Brain microvascular endothelial cell (primary cell): ENCODE measurements around the gene DOCK1.
A peak's percentile ranks its signal among the peaks of the same experiment; 100 is the strongest.

Experiments
- DNase-seq: peaks from one replicate; pipeline ENCODE4 v3.0.0-alpha.2; 2020
- H3K27ac ChIP-seq: fragments of 250-450 bp; sonication (Bioruptor Pico); 2 replicates; pipeline ENCODE4 v1.5.1; 2020; ENCODE audit warnings: mild to moderate bottlenecking, moderate library complexity
- H3K27me3 ChIP-seq: fragments of 250-450 bp; sonication (Bioruptor Pico); replicated peaks from 2 replicates; pipeline ENCODE4 v1.5.1; 2020; ENCODE audit warnings: mild to moderate bottlenecking
- H3K36me3 ChIP-seq: fragments of 250-450 bp; sonication (Bioruptor Pico); replicated peaks from 2 replicates; pipeline ENCODE4 v1.5.1; 2020; ENCODE audit warnings: mild to moderate bottlenecking
- H3K4me3 ChIP-seq: 2 replicates; pipeline ENCODE4 v1.5.1; 2011; ENCODE audit warnings: low read depth, mild to moderate bottlenecking, control low read depth, low read length, moderate library complexity
- CTCF ChIP-seq: IDR thresholded peaks from 2 replicates; pipeline ENCODE4 v1.5.1; 2011; ENCODE audit warnings: low read depth, mild to moderate bottlenecking, moderate library complexity, low read length, control low read depth, inconsistent platforms; ENCODE audit errors: missing control alignments
- in situ Hi-C: cut with HindIII; loops from 2 replicates; pipeline ENCODE4 v1.10.0; 2017; ENCODE audit warnings: low sequenced_read_pairs, low pct_ligation_motif_present

DOCK1 gene

GRCh38 chr10:127254276-127254675, 349.0 kb downstream of the DOCK1 start:
- TF ChIP-seq CTCF, result no peak

GRCh38 chr10:127257395-127257794, 352.2 kb downstream of the DOCK1 start:
- no peak overlapping the region for H3K4me3 ChIP-seq
- DNase-seq, result no peak
- TF ChIP-seq CTCF, result no peak
- no peaks in the 10 kb centered on the region for H3K27me3 ChIP-seq
- in situ Hi-C loops, result no loop called here
- H3K36me3 ChIP-seq, result no peaks in the 10 kb centered on the region
- no peak overlapping the region for H3K27ac ChIP-seq

More at GRCh38 chr10:127254276-127254675, 349.0 kb downstream of the DOCK1 start:
- in situ Hi-C loops, result no loop called here
- Histone ChIP-seq H3K27ac (no peak overlapping the region), H3K36me3 (no peaks in the 10 kb centered on the region), H3K27me3 (no peaks in the 10 kb centered on the region), H3K4me3 (no peak overlapping the region)
- peak; percentile 2 for DNase-seq

- no peak for DNase-seq
- Histone ChIP-seq H3K27me3 (no peaks in the 10 kb centered on the region), H3K4me3 (no peak overlapping the region), H3K27ac (no peak overlapping the region), H3K36me3 (no peaks in the 10 kb centered on the region)
- no peak for TF ChIP-seq CTCF
- in situ Hi-C loops, result no loop called here
Measured at GRCh38 chr10:127259347-127259746, 354.1 kb downstream of the DOCK1 start.

GRCh38 chr10:127262606-127263005, 357.4 kb downstream of the DOCK1 start:
- no peaks in the 10 kb centered on the region for H3K27me3 ChIP-seq
- H3K36me3 ChIP-seq, result no peaks in the 10 kb centered on the region
- no peak overlapping the region for H3K27ac ChIP-seq
- H3K4me3 ChIP-seq, result no peak overlapping the region
- no peak for TF ChIP-seq CTCF
- DNase-seq, result no peak
- in situ Hi-C loops, result no loop called here

- no peaks in the 10 kb centered on the region for H3K27me3 ChIP-seq
- in situ Hi-C loops, result no loop called here
- DNase-seq, result no peak
- no peaks in the 10 kb centered on the region for H3K36me3 ChIP-seq
- no peak for TF ChIP-seq CTCF
- no peak overlapping the region for H3K4me3 ChIP-seq
- no peak overlapping the region for H3K27ac ChIP-seq
Measured at GRCh38 chr10:127265288-127265687, 360.1 kb downstream of the DOCK1 start.

- Histone ChIP-seq H3K36me3 (no peaks in the 10 kb centered on the region), H3K27ac (no peak overlapping the region), H3K27me3 (no peaks in the 10 kb centered on the region), H3K4me3 (no peak overlapping the region)
- TF ChIP-seq CTCF, result no peak
- no peak for DNase-seq
- in situ Hi-C loops, result no loop called here
Measured at GRCh38 chr10:127266431-127266830, 361.2 kb downstream of the DOCK1 start.
